Lower leg skin (tissue), 3 donors: ENCODE results near the gene HYAL2.

Source experiments
- POLR2A ChIP-seq, 2 donors: fragments of 450-650 bp; IDR thresholded peaks; one replicate each; pipeline ENCODE4 v1.6.1; 2016 to 2017; ENCODE audit warnings: antibody characterized with exemption in 2 of 2, mild to moderate bottlenecking in 1 of 2, moderate library complexity in 1 of 2
- TF ChIP-seq, protein P1 (sequence below), 3 donors: fragments of 450-650 bp; IDR thresholded peaks; one replicate each; pipeline ENCODE4 v1.5.1; 2016; ENCODE audit warnings: antibody characterized with exemption in 3 of 3, mild to moderate bottlenecking in 3 of 3, moderate library complexity in 2 of 3

DNA sequence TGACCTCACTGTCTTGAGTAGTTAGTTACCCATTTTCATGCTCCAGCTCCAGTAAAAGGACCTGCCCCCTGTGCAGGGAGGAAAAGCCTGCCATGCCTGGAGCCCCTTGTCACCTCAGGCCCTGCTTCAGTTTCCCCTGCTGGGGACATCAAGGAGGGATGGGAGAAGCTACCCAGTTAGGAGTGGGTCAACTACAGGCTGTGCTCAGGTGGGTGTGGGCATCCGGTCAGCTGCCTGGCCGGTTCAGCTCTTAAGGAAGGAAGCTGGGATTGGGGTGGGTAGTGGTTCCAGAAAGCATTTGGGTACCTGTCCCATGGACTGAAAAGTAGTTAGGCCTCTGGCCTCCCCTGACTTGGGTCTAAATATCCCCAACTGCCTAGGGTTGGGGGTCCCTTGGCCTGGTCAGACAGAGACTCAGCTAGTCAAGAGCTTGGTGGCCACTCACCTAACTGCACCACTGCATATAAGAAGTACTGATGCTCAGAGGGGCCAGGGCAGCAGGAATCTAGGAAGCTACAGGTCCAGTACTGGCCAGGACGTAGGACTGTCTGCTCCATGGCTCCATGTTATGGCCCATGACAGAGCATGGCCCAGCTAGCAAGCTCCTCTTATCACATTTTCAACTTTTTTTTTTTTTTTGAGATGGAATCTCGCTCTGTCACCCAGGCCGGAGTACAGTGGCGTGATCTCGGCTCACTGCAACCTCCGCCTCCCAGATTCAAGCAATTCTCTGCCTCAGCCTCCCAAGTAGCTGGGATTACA lies 43.1 kb downstream of the HYAL2 start:
- TF ChIP-seq POLR2A (IDR thresholded peaks at IDR 0.05) = no peak
- TF ChIP-seq, protein P1, sequence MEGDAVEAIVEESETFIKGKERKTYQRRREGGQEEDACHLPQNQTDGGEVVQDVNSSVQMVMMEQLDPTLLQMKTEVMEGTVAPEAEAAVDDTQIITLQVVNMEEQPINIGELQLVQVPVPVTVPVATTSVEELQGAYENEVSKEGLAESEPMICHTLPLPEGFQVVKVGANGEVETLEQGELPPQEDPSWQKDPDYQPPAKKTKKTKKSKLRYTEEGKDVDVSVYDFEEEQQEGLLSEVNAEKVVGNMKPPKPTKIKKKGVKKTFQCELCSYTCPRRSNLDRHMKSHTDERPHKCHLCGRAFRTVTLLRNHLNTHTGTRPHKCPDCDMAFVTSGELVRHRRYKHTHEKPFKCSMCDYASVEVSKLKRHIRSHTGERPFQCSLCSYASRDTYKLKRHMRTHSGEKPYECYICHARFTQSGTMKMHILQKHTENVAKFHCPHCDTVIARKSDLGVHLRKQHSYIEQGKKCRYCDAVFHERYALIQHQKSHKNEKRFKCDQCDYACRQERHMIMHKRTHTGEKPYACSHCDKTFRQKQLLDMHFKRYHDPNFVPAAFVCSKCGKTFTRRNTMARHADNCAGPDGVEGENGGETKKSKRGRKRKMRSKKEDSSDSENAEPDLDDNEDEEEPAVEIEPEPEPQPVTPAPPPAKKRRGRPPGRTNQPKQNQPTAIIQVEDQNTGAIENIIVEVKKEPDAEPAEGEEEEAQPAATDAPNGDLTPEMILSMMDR (IDR thresholded peaks at IDR 0.05) = no peak
